NCI-H82 (cell line): ENCODE results near the gene CACNA1H.

Experiments used
- DNase-seq: peaks from one replicate; lab custom pipeline; 2025; lab: John Stamatoyannopoulos, UW

CACNA1H gene

DNA sequence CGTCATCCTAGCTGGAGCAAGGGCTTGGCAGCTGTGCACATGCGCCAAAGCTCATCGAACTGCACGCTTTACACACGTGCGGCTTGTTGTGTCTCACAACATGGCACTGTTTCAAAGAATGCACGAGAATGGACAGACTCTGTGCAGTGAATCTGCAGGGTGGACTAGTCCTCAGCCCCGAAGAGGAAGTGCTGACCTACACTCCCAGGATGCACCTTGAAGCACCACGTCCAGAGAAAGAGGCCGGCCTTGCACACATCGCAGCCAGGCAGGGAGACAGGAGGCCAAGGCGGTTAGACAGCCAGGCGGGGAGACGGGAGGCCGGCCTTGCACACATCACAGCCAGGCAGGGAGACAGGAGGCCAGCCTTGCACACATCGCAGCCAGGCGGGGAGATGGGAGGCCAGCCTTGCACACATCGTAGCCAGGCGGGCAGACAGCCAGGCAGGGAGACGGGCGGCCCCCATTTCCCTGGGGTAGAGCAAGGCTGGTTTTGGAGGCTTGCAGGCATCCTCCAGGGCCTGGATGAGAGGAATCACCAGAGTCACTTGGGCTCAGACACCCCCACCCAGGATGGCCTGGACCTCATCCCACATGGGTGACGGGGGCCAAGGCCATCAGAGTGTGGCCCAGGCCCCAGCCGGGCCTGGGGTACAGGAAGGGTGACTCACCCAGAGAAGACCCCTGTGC lies 9.0 kb upstream of the CACNA1H start:
- no peak for DNase-seq

DNA sequence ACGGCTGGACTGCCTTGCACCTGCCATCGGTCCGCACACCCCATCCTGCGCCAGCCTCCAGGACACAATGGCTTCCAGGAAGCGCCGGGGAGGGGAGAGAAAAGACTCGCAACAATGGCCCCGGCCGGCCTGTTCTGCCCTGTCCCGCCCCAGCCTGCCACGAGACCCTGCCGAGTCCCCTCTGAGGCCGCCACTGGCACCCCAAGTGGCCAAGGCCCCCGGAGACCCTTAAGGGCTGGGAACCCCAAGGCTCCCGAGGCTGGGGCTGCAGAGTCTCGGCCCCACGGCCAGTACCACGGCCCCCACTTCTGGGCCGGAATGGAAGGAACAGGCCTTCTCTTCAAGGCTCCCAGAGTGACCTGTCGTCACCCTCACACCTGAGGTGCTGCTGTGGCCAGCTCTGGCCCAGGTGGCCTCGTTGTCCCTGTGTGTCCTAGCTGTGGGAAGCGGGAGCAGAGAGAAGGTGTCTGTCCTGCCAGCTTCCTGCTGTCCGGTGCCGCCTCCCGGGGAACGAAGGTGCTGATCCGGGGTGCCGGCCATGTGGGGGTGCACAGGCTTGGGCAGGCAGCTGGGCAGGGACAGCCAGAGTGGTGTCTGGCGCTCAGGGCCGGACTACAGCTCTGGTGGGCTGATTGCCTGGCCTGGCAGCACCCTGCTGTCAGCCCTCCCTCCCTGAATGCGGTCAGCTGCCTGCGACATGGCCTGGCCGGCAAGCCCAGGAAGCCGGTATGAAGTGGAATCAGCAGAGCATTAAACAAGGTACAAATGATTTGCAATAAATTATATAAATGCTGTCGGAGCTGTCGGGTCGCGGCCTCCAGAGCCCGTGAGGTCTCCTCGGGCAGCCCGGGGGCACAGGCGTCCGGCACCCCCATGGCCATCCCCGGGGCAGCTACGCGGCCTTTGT lies 8.2 kb upstream of the CACNA1H start:
- no peak for DNase-seq

DNA sequence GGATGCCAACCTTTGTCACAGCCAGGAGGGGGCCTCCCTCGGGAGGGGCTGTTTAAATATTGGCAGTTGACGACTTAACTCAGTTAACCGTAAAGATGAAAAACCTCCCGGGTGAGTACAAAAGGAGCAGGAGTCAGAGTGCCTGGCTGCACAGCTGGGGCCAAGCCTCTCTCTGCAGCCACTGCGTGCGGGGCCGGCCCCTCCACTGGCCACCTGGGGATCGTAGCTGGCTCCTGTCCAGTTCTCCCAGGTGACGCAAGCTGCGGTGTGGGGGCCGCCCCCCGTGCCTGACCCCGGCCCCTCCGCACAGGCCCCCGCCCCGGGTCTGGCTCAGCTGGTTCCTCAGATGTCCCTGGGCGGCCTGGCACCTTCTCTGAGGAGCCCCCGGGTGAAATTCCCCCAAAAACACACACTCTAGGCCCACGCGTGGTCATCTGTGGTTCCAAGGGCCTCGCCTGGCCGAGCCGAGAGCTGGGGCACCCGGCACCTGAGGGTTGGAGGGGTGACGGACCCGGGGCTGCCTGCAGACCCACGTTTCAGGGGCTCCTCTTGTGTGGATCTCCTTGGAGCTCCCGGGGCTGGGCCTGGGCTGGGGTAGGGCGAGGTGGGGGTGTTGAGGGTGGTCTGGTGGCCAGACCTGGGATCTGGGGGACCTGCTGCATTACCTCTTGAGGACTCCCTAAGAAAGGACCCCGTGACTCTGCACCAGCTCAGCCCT lies 7.4 kb upstream of the CACNA1H start:
- DNase-seq = no peak

DNA sequence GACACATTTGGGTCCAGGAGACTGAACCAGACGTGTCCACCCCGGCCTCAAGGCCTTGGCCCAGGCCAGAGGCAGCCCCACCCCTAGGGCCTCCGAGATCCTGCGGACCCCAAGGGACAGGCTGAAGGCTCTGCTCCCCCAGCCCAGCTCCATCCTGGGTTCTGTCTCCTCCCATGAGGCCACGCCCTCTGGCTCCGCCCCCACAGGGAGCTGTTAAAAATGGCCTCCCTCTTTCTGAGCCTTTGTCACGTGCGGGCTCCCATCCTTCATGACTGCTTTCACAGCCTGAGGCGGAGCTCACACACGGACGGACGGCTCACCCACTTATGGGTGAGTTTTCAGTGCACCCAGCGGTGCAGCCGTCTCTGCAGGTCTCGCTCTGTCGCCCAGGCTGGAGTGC lies 6.5 kb upstream of the CACNA1H start:
- DNase-seq = peak; percentile 40

DNA sequence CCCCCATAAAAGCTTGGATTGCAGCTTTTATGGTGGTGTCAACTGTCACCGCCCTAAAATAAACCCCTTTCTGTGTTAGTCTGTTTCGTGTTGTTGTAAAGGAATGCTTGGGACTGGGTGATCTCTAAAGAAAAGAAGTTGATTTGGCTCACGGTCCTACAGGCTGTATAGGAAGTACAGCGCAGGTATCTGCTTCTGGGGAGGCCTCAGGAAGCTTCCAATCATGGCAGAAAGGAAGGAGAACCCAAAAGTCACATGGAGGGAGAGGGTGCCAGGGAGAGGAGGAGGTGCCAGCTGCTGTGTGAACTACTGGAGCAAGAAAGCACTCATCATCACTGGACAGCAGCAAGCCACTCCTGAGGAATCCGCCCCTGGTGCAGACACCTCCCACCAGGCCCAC lies 5.9 kb upstream of the CACNA1H start:
- no peak for DNase-seq

DNA sequence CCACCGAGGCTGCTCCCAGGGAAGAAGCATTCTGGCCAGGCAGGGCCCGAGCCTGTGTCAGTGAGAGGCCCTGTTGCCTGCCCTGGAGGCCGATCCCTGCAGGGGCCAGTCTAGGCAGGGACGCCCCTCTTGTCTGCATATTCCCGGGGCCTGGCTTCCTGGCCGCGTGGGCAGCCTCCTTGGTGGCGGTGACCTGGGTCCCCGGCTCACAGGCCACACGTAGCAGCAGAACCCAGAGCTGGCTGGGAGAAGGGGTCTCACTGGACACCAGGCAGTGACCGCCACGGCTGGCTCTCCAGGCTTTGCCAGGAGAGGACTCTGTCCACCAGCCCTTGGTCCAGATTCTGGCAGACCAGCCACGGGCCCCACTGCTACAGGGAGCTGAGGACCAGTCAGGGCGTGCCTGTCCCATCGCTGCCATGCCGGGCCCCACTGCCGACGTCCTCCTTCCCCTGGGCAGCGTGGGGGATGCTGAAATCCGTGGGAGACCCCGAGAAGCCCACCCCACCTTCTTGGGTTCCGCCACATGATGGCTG lies 3.7 kb upstream of the CACNA1H start:
- DNase-seq = no peak

DNA sequence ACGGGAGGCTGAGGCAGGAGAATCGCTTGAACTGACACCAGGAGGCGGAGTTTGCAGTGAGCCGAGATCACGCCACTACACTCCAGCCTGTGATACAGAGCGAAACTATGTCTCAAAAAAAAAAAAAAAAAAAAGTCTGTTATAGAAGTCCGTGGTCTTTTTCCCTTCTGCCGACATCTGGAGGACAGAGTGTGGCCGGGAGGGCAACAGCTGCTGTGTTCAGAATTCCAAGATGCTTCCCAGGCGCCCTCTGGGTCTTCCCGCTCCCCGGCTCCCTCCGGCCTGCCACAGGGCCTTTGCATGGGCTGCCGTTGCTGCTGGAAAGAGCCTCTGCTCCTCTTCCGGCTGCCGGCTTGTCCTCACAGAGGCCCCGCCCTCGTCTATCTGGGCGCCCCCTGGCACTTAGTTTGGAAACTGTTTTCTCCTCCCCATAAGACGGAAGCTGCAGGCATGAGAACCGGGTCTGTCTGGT lies 2.4 kb upstream of the CACNA1H start:
- DNase-seq = peak; percentile 44

DNA sequence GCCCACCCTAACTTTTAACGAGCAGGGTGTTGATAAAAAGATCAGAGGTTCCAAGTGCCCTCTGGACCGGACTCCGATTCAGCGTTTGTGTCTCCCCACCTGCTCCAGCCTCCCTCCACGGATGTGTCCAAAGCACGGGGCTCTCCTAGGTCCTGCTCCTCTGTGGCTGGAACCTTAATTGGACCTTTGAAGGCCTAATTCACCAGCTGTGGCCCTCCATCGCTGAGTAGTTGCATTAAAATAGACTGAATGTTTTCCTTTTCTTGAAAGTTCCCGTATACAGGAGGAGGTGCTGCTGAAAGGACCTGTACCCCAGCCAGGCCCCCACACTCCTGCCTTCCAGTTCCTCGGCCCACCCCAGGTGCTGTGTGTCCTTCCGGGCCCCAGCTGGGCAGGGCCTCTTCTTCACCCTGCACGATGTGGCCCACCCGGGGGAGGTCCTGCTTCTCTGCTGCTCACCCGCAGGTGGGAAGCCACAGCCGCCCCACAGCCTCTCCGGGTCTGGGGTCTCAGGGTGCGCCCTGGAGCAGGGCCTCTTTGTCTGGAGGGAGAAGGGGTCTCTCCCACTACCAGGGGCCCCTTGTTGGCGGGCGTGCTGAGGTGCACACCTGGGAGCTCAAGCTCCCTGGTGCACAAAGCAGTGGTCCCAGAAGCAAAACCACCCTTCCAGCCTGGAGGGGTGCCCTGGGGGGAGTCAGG lies 1.3 kb upstream of the CACNA1H start:
- no peak for DNase-seq

DNA sequence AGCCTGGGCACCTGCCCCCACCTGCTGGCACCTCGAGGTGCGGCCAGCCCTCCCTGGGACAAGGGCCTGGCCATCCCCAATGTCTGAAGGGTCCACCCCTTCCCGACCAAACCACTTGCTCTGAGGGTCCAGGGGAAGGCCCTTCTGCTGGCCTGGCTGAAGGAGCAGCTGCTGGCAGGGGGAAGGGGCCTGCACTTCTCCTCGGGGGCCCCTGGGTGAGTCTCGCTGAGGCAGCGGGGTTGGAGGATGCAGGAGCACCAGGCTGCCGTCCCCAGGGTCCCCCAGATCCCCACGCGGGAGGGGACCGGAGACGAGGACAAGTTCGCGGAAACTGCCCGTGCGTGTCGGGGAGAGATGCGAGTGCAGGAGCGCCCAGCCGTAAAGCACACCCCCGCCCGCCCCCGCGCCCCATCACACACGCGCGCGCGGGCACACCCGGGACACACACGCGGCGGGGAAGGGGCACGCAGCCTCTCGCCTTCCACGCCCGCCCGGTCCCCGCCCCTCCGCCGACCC lies 725 bp upstream of the CACNA1H start:
- DNase-seq = no peak

DNA sequence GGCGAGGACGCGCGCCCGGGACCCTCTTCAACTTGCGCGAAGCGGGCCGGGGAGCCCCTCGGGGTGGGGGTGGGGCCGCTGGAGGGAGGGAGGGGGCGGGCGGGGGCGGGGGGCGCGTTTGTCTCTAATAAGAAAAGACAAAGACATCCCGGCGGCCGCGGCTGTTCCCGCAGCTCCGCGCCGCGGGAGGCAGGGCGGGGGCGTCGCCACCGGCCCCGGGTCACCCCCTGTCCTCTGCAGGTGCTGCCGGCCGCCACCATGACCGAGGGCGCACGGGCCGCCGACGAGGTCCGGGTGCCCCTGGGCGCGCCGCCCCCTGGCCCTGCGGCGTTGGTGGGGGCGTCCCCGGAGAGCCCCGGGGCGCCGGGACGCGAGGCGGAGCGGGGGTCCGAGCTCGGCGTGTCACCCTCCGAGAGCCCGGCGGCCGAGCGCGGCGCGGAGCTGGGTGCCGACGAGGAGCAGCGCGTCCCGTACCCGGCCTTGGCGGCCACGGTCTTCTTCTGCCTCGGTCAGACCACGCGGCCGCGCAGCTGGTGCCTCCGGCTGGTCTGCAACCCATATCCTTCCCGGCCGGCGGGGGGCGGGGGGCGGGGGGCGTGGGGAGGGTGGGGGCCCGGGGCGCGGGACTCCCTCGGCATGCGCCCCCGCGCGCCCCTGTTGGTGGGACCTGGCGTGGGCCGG lies 714 bp downstream of the CACNA1H start:
- DNase-seq = no peak

DNA sequence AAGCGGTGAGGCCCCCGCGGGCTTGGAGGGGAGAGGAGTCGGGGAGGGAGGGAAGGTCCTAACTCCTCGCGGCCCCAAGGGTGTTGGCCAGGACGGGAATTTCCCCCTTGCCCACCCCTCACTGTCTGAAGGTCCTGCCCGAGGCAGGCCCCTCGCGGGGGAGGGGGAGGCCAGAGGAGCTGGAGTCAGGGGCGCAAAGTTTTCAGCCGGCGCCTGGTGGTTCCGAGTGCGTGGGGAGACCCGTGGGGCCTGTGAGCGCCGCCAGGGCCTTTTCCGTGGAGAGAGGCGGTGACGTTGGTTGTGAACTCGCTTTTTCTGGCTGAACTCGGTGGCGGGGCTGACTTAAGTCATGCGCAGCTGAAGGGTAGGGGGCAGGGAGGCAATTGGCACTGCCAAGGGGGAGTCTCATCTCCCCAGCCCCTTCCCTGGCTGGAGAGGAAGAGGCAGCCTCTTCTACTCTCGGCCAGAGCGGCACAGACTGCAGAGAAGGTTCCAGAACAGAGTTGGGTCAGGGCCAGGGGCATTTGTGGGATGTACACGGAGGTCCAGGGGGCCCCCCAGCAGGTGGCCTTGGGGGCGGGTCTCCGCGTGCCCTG lies 1.5 kb downstream of the CACNA1H start:
- no peak for DNase-seq

DNA sequence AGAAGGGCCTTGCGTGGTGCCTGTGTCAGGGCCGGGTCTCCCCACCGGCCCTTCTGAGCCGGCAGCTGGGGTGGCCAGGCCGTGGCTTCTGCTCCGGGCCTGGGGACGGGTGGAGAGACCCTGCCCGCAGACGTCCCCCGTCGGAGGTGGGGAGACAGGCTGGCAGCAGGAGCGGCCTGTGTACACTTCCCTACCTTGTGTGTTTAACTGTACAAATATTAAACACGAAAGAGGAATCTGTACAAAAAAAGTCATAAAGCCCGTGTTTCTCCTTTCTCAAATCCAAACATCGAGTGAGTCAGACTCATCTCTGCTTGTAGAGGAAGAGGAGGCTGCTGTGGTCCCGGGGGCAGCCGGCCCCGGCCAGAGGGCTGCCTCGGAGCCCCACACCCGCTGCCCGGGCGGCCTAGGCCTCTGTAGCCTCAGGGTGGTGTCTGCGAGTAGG lies 2.0 kb downstream of the CACNA1H start:
- DNase-seq = no peak

DNA sequence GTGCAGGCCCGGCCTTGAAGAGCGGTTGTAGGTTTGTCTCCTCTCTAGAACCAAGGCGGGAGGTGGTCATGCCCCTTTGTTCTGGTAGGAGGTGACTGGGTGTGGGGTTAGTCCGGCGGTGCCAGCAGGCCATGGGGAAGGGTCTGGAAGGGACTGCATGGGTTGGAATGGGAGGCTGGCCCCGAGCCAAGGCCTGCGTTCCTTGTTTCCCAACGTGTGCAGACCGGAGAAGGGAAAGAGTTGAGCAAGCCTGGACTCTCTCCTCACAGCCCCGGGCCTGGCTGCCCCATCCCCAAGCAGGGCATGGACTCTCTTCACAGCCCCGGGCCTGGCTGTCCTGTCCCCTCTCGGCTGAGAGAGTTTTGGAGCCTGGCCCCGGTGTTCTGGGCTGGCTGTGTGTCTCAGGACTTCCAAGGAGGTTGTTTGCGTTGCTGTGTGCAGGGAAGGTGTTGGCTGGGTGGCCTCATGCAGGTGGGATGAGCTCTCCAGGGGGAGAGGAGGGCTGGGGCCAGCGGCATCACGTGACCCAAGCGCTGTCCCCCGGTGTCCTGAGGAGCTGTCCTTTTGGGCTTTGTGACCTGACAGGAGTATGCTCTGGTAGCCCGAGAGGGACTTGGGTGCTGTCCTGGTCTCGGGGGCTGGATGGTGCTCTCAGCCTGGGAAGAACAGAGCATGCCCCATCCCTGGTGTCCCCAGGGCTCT lies 2.6 kb downstream of the CACNA1H start:
- no peak for DNase-seq

DNA sequence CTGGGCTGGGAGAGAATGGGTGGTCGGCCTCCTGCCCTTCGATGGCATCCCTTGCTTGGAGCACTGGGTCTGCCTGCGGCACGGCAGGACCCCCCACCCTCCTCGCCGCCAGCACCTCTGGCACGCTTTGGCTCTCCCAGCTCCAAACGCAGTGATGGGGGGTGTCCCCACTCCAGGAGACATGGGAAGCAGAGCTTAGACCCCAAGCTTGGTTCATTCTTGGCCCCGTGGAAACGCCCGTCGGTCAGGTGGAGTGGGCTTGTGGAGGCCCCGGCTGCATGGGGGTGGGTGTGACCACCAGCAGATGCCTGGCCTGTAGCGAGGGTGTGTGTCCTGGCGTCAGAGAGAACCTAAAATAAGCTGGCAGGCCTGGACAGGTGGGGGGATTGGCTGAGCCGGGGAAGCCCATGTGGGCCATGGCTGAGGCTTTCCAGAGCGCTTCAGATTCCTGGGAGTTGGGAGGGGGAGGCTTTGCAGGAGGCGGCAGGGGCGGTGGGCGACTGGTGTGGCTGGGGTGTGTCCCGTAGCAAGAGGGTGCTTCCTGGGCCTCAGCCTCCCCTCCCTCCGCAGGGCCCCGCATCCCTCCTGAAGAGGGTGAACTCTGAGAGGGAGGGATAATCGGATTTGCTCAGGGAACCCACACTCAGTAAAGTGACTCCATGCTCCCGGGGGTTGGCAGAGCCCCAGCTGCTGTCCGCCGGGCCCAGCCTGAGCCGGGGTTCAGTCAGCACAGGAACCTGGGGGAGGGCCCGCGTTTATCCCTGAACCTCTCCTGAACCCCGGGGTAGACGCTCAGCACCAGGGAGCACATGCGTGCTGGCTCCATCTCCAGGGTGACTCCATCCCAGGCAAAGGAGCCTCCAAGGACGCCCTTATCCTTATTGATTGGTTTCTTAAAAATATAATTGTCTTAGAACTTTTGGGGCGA lies 3.4 kb downstream of the CACNA1H start:
- peak; percentile 64 for DNase-seq

DNA sequence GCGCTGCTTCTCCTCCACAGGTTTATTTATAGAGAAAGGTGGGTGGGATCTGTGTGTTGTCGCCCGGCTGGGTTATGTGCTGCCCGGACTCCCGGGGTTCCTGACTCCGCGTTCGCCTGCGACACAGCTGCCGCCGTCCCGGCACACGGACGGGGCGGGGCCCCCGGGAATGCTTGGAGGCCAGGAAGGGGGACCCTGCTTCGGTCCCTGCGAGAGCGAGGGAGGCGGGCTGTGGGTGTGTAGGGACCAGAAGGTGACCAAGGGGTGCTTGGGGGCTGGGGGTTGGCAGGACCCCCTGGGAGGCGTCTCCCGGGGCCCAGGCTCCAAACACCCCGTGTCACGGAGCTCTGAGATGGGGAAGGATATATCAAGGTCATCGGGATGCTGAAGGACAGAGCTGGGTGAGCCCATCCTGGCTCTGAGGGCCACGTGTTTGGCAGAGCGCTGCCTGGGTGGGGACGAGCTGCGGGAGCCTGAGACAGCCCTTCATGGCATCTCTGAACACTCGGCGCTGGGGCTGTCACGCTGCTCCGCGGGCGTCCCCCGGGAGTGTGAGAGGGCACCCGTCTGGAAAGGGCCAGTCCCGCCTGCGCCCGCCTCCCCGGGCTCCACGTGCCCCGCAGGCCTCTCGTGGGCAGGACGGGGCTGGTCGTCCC lies 4.2 kb downstream of the CACNA1H start:
- DNase-seq = no peak

DNA sequence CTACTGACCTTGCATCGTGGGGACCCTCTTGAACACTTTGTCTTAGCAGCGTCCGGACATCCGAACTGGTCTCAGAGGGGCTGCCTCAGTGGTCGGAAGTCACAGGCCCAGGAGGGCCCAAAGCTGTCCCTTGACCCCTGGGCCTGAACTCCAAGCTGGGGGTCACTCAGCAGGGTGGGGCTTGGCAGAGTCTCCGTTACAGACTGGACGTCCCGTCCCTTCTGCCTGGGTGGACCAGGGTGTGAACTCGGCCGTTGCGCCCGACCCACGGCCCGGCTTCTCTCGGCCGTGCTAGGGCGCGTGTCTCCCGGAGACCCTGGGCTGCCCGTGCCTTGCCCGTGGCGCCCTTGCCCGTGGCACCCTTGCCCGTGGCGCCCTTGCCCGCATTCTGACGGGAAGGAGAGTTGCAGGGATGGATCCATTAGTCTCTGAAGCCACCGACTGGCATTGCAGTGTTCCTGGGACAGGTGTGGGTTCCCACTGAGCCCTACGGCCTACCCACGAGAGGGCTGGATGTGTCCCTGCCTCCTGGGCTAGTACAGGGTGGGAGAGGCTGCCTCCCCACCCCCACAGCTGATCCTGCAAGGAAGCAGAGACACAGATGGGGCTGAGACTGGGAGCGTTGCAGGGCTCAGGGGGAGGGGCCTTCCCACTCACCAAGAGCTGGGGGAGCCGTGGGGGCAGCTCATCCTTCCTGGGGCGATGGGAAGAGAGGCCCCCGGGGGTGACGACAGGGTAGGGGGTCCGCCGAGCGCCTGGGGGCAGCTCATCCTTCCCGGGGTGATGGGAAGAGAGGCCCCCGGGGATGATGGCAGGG lies 4.9 kb downstream of the CACNA1H start:
- peak; percentile 29 for DNase-seq
